IPS-18c (cell line): Measurements from ENCODE around the gene HDAC5.
"Not testable (repeated sequence)": the region's sequence is repeated elsewhere in the genome, so short reads cannot be mapped to it uniquely, and the experiment has no call there.

ENCODE experiments used
- H3K4me3 ChIP-seq: 2 replicates; pipeline ENCODE4 v1.7.0; 2013; ENCODE audit warnings: low read depth, mild to moderate bottlenecking, low read length, moderate library complexity; ENCODE audit not compliant: insufficient read depth
- H3K9me3 ChIP-seq: one replicate; pipeline ENCODE4 v1.6.1; 2013; ENCODE audit warnings: mild to moderate bottlenecking, low read length, moderate library complexity; ENCODE audit not compliant: control insufficient read depth, insufficient read depth

Gene HDAC5

DNA sequence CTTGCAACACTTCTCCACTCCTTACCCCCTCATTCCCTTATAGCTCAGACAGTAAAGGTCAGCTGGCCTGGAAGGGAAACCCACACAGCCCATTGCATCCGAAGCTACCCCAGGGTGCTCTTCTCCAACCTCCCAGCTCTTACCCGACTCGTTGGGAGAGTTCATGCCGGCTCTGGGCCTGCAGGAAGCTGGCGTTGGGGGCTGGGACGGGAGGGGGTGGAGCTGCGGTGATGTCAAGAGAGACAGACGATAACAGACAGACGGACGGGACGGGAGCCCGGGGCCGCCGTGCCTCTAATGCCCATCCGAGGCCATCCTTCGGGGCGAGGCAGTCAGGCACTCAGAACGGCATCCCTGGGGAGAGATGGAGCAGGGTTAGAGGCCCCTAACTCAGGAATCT is 6.1 kb downstream of the HDAC5 start:
- no peak overlapping the region for H3K4me3 ChIP-seq
- no peaks in the 10 kb centered on the region for H3K9me3 ChIP-seq

DNA sequence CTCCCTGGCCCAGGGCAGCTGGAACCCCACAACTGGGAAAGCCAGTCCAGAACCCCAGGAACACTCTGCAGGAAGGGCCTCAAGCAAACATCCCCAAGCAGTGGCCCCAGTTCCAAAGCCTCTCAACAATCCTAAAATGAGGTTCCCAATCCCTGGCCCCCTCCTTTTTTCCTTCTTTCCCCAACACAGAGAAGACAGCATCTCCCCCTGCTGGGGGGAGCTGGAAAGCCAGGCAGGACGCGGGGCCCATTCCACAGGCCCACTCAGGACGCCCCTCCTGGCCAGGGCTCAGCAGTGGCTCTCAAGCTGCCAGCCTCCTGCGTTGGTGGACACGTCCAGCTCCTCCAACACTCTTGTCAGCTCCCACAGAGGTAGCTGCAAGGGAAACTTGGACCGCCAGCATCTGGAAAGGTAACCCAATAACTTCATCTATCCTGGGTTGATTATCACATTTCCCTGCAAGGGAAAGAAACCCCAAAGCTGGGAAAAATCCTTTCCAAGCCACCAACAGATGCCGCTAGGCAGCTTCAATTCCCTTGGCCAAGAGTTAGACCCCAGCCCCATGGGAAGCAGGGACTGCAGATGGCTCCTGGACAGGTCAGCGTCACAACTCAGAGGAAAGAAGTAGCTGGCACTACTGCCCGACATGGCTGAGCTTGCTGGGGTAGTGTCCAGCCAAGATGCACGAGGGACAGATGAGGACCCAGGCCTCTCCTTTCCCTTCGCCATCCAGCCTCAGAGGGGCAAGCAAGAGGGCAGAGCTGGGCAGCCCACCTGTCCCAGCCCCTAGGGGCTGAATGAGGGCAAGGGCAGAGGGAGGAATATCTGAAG is 7.6 kb downstream of the HDAC5 start:
- H3K9me3 ChIP-seq: no peaks in the 10 kb centered on the region
- H3K4me3 ChIP-seq: no peak overlapping the region

DNA sequence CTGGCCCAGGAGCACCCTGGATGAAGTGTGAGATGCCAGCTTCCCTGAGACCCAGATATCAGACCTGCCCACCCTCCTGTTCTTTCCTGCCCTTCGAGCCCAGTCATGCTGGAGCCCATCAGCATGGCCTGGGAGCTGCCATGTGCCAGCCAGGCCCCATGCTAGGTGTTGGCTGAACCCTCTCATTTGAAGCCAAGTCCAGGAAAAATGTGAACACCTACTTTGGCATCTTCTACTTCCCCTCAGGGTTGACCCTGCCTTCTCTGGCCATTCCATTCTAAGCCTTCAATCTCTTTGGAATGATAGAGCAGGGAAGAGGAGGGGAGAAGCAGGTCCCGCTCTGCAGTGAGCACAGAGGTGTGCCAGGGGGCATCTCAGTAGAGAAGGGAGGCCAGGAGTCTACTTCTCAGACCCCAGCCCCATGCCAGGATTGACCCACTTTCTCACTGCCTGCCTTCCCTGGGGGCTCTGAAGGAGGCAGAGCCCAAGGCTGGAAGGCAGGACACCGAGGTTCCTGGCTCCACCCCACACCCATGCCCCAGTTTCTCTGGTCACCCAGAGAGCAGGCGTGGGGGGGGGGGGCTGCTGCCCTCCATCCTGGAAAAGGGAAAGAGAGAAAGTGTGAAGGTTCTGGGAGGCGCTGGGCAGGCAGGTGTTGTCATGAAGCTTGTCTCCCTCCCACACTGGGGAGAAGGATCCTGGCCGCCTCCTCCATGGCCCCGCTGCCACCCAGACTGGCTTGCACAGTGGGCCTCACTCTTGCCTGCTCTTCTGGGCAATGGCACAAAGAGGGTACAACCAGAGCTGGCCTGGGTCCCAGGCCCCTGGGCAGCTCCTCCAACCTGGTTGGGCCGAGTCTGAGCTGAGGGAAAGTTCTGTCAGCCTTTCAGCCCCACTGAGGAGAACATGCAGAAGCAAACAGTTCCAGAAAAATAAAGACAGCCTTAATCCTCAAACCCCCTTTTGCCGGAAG is 9.3 kb downstream of the HDAC5 start:
- Histone ChIP-seq H3K9me3 (no peaks in the 10 kb centered on the region), H3K4me3 (no peak overlapping the region)

DNA sequence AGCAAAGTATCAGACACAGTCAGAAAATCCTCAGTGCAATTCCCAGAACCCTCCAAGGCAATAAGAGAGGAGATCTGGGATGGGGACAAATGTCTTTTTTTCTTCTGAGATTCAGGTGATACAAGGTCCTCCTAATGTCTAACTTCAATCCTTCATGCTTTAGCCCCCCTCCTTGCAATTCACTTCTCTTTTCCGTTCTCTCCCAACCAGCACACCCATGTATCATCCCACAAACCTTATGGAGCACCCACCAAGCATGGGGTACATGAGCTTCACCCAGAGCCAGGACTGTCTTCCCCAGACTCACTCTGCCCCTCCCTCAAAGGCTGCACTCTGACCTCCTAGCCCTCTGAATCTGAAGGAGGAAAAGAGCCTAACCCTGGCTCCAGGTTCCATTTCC is 10.1 kb downstream of the HDAC5 start:
- Histone ChIP-seq H3K4me3 (no peak overlapping the region), H3K9me3 (no peaks in the 10 kb centered on the region)

DNA sequence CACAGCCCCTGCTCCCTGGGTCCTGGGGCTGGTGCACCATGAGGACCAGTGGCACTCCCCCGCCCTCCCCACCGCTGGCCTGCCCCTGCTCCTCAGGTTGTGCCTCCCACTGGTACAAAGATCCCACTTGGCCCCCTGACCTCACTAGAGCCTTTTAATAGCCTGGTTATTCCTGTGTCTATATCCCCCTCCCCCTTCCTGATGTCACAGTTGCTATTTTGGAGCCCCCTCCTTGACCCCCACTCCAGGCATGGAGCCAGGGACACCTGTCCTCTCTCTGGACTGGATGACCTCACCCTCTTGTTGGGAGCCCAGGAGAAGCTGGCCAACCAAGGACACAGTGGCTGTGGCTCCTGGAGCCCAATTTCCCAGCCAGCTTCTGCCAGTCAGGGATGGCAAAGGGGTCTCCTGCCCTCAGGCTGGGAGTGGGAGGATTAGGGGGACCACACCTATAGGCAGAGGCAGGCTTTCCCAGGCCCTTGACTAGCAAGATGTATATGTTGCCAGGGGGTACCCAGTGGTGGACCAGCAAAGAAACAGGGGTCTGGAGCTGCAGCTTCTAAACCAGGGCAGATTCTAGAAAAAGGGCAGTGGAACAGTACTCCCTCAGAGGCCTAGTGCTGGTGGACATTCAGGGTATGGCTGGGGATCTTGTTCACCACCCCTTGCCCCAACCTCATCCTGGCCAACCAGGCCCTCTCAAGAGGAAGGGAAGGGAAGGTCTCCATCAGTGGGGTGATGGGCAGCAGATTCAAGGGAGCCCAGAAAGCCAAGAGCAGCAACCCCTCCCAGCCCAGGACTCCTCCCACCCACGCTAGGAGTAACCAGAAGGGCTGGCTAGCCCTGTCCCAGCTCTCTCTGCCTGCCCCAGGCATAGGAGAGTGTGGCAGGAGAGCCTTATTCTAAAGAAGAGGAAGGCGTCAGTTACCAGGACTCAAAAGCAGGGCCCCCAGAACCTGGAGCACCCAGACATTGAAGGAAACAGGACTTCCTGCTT is 10.9 kb downstream of the HDAC5 start:
- Histone ChIP-seq H3K9me3 (no peaks in the 10 kb centered on the region), H3K4me3 (no peak overlapping the region)

DNA sequence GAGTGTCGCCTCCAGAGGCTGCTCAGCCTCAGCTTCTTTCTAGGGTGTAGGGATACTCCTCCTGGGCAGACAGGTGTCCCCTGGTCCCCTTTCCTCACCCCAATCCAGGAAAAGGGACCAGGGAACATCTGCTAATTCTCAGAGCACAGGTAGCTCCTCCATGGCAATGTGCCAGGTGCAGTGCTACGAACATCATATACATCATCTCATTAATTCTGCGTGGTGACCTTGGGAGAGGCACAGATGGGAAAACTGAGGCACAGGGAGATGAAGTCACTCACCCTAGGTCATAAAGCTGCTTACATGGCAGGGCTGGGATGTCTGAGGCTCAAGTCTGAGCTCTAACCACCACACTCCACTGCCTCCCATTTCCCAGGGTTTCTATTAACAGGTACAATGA is 11.7 kb downstream of the HDAC5 start:
- Histone ChIP-seq H3K9me3 (no peaks in the 10 kb centered on the region), H3K4me3 (0 out of 2 replicates have a peak overlapping the region, but pooled peaks have one; percentile 11)

DNA sequence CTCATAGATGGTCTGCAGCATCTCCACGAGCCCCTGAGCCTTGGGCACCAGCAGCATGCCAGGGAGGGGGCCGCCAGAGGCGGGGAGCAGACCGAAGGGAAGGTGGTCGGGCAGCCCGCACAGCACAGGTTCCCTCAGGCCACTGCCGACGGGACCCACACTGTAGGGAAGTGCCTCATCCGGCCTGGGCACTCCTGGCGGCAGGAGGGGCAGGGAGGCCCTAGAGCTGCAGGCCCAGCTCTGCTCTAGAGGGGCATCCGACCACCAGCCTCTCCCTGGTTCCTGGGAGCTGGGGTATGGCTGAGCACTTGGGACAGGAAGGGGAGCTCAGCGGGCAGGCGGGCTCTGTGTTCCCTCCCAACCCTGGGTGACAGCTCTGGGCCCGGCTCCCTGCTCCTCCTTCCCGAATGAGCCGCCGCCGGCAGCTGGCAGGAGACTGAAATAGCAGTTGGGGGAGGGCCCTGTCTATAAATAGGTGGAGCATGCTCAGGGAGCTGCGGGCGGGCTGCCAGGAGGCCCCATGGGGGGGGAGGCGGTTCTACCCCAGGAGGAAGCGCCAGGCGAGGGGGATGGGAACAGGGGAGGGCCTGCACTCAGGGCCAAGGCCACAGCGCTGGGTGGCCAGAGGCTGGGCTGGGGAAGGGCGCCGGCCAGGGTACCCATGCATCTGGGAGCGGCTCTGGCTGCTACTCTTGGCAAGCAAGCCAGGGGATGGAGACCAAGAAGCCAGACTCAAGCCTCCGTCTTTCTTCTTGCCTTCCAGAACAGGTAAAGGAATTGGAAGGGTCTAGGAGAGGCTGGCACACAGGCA is 12.4 kb downstream of the HDAC5 start:
- Histone ChIP-seq H3K9me3 (no peaks in the 10 kb centered on the region), H3K4me3 (peak overlapping the region; percentile 34)

DNA sequence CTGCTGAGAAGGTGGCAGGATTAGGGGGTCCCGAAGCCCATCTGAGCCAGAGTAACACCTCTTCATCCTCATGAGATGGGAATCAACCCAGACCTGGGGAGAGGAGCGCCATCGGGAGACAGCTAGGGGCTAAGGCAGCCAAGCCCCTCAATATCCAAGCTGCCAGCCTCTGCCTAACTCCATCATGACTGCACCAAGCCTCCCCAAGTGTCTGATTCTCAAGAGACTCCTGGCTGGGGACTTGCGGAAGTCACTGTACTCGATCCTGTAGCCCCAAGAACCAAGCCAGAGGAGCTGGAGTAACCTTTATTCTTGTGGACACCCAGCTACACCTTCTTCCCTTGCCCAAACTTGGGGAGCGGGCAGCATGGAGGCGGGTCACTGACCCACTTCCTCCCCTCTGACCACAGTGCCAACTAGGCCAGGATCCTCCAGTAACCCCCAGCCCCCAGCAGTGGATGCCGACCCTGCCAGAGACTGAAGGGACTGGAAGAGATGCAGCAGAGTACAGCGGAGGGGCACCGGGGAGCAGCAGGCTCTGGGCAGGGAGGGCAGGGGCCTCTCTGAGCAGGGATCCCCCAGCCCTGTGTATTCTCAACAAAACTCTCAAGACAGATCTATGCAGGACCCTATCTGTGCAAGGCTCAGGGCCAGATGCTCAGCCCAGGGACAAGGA is 13.3 kb downstream of the HDAC5 start:
- no peaks in the 10 kb centered on the region for H3K9me3 ChIP-seq
- no peak overlapping the region for H3K4me3 ChIP-seq

DNA sequence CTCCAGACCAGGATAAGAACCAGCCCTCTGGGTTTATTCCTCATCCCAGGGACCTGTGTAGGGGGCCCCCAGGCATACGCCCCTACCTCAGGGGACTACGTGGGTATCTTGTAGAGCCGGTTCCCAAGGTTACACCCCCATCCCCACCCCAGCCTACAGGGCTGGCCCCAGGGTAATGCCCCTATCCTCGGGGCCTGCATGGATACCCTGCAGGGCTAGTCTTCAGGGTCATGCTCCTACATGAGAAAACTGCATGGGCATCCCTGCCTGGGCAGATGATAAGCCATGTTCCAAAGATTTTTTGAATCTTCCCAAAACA is 14.2 kb downstream of the HDAC5 start:
- H3K4me3 ChIP-seq: no peak overlapping the region
- no peaks in the 10 kb centered on the region for H3K9me3 ChIP-seq

DNA sequence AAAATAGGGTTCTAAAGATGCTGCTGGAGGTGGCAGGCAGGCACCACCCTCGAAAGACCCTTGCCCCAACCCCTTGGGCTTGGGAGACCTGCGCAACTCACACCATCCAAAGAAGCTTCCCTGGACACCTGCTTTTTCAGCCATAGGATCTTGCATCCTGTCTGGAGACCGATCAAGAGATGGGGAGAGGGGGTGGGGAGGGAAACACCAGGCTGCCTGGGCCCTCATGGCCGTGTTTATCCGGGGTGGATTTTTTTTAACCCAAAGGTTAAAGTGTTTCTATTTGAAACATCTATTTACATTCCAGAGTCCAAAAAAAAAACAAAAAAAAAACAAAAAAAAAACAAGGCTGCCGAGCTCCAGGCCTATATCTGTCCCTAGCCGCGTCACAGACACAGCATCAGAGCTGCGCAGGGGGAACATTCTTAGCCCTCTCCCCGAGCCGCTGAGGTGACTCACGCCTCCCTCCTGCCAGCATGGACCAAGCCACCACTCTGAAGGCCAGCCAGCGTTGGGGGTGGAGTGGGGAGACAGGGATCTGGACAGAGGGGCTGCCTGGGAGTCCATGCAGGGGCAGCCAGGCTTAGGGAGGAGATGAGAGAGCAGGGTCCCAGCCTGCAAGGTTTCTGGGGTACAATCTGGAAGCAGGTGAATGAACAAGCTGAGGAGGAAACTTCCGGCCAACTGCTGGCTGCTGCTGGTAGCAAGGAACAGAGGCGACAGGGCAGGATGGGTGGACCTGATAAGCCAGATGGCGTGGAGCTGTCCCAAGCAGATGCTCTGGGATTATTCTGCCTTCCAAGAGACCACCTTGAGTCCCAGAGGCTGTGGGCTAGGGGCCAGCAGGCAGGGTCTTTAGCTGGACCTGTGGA is 14.8 kb downstream of the HDAC5 start:
- Histone ChIP-seq H3K4me3 (no peak overlapping the region), H3K9me3 (no peaks in the 10 kb centered on the region)

DNA sequence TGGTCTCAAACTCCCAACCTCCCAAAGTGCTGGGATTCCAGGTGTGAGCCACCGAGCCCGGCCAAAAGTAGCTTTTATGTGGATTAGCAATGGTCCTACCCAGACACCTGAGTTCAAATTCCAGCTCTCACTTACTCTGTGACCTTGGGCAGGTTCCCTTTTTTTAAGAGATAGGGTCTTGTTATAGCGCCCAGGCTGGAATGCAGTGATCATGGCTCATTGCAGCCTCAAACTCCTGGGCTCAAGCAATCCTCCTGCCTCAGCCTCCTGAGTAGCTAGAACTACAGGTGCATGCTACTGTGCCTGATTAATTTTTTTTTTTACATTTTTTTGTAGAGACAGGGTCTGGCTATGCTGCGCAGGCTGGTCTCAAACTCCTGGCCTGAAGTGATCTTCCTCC is 16.6 kb downstream of the HDAC5 start:
- H3K4me3 ChIP-seq: no peak overlapping the region
- no peaks in the 10 kb centered on the region for H3K9me3 ChIP-seq

DNA sequence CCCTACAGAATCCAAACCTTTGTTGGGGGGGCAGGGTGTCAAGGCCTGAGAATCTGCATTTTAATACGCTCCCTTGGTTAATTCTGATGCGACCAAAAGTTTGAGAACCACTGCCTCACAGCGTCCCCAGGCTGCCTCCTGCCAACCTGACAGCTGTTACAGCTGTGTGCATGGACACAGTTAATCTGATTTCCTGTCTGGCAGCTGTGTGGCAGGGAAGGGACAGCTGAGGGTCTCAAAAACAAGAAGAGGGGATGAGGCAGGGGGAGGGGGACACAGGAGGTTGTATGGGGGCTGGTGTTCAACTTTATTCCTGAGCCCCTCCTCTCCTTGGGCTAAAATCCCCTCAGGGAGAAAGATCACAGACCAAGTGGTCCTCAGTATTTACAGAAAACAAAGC is 17.5 kb downstream of the HDAC5 start:
- no peaks in the 10 kb centered on the region for H3K9me3 ChIP-seq
- H3K4me3 ChIP-seq: no peak overlapping the region

DNA sequence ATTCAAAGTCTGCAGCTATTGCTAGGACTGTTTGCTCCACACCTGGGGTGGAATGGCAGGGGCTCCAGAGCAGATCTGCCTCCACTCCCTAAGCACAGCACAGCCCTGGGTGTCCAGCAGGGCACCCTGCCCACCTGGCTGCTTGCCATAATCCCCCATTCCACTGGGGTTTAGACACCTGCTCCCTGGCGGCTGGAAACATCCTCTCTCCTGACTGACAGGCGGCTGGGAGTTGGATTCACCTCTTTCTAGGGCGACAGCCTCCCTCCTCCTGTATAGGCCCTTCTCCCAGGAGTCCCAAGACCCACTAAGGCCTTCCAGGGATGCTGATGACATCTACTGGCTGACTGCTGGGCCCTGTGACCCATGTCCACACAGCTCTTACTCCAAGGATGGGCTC is 18.0 kb downstream of the HDAC5 start:
- Histone ChIP-seq H3K4me3 (no peak overlapping the region), H3K9me3 (no peaks in the 10 kb centered on the region)

DNA sequence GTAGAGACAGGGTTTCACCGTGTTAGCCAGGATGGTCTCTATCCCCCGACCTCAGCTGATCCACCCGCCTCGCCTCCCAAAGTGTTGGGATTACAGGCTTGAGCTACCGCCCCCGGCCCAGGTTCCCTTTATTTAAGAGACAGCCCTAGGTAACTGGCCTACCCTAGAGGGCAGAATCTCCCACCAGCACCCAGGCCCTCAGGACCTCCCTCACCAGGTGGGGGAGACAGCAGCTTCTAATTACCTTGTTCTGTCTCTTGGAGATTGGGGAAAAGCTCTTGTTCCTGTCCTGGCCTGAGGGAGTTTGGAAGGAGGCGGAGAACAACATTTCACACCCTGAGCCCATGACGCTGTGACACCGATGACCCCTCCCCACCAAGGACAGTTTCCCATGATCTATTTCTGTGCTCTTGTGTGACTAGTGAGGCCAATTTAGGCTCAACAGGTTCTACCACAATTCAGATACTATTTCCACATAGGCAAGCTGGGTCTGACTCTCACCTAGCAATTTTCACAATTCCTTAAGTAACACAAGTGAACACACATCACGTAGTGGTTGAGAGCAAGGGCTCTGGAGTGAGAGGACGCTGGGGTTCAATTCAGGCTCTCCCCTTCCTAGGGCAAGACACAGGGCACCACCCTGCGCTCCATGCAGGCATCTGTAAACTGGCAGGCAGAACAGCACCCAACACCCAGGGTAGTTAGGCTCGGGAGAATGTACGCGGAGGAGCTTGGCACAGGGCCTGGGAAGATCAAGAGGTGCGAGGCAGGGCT is 20.4 kb downstream of the HDAC5 start:
- no peaks in the 10 kb centered on the region for H3K9me3 ChIP-seq
- no peak overlapping the region for H3K4me3 ChIP-seq

DNA sequence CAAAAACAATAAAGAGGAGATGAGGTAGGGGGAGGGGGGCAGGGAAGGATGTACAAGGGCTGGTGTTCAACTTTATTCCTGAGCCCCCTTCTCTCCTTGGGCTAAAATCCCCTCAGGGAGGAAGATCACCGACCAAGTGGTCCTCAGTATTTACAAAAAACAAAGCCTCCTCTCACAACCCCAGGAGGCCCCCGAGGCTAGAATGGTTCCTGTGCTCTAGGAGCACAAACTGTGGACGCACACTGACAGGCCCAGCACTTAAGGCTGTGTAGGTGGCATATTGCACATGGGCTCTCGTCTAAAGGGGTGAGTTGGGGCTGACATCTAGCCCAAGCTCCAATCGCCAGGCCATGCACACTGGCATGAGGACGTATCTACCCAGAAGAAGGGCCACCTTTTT is 21.6 kb downstream of the HDAC5 start:
- H3K9me3 ChIP-seq, H3K4me3 ChIP-seq: not testable (repeated sequence)
